ENCODE results near the gene SCARB1.

The SCARB1 gene

GRCh38 chr12:124844411-124845397, 19.0 kb downstream of the SCARB1 start:
- H3K27me3 ChIP-seq (replicated peaks; ENCODE audit: insufficient read depth, low read length): no peaks in the 10 kb centered on the region
- H3K9me3 ChIP-seq (replicated peaks; ENCODE audit: insufficient read depth, low read length): no peaks in the 10 kb centered on the region
- H3K4me1 ChIP-seq (ENCODE audit: low read length): no peaks in the 10 kb centered on the region
- no peak overlapping the region for H3K9ac ChIP-seq (ENCODE audit: low read length)
- no peaks in the 10 kb centered on the region for H3F3A ChIP-seq (ENCODE audit: insufficient read depth, low read length)
- DNase-seq: no peak
- H4K20me1 ChIP-seq (ENCODE audit: insufficient read depth, low read length): no peaks in the 10 kb centered on the region
- H3K4me2 ChIP-seq (ENCODE audit: low read depth, low read length): no peak overlapping the region
- no peak overlapping the region for H3K27ac ChIP-seq (ENCODE audit: low read length)
- no peak overlapping the region for H2AFZ ChIP-seq (ENCODE audit: low read length)
- TF ChIP-seq CTCF (IDR thresholded peaks at IDR 0.05; ENCODE audit: low read length) (no peak), EZH2 (optimal IDR thresholded peaks at IDR 0.05; ENCODE audit: low read depth, low read length) (no peak)
- no peaks in the 10 kb centered on the region for H3K79me2 ChIP-seq (ENCODE audit: low read length)
- no peaks in the 10 kb centered on the region for H3K9me2 ChIP-seq (replicated peaks; ENCODE audit: insufficient read depth, low read length)
- H3K4me3 ChIP-seq (ENCODE audit: low read length): no peak overlapping the region
- no peaks in the 10 kb centered on the region for H3K36me3 ChIP-seq (replicated peaks; ENCODE audit: insufficient read depth, low read length)

- Histone ChIP-seq H3K9me3 (replicated peaks; ENCODE audit: insufficient read depth, low read length) (no peaks in the 10 kb centered on the region), H3K4me3 (ENCODE audit: low read length) (no peak overlapping the region), H3K4me1 (ENCODE audit: low read length) (no peaks in the 10 kb centered on the region), H3K36me3 (replicated peaks; ENCODE audit: insufficient read depth, low read length) (no peaks in the 10 kb centered on the region), H3K79me2 (ENCODE audit: low read length) (no peaks in the 10 kb centered on the region), H4K20me1 (ENCODE audit: insufficient read depth, low read length) (no peaks in the 10 kb centered on the region), H2AFZ (ENCODE audit: low read length) (no peak overlapping the region), H3F3A (ENCODE audit: insufficient read depth, low read length) (no peaks in the 10 kb centered on the region), H3K27ac (ENCODE audit: low read length) (no peak overlapping the region), H3K9ac (ENCODE audit: low read length) (no peak overlapping the region), H3K9me2 (replicated peaks; ENCODE audit: insufficient read depth, low read length) (no peaks in the 10 kb centered on the region), H3K4me2 (ENCODE audit: low read depth, low read length) (no peak overlapping the region), H3K27me3 (replicated peaks; ENCODE audit: insufficient read depth, low read length) (no peaks in the 10 kb centered on the region)
- no peak for DNase-seq
- TF ChIP-seq EZH2 (optimal IDR thresholded peaks at IDR 0.05; ENCODE audit: low read depth, low read length) (no peak), CTCF (IDR thresholded peaks at IDR 0.05; ENCODE audit: low read length) (no peak)
These were observed 20.7 kb downstream of the SCARB1 start for GRCh38 chr12:124842800-124843510.

- H3F3A ChIP-seq (ENCODE audit: insufficient read depth, low read length): no peaks in the 10 kb centered on the region
- no peaks in the 10 kb centered on the region for H3K36me3 ChIP-seq (replicated peaks; ENCODE audit: insufficient read depth, low read length)
- H3K79me2 ChIP-seq (ENCODE audit: low read length): no peaks in the 10 kb centered on the region
- H3K27me3 ChIP-seq (replicated peaks; ENCODE audit: insufficient read depth, low read length): no peaks in the 10 kb centered on the region
- no peak overlapping the region for H2AFZ ChIP-seq (ENCODE audit: low read length)
- no peaks in the 10 kb centered on the region for H4K20me1 ChIP-seq (ENCODE audit: insufficient read depth, low read length)
- H3K9me2 ChIP-seq (replicated peaks; ENCODE audit: insufficient read depth, low read length): no peaks in the 10 kb centered on the region
- no peak overlapping the region for H3K9ac ChIP-seq (ENCODE audit: low read length)
- TF ChIP-seq CTCF (IDR thresholded peaks at IDR 0.05; ENCODE audit: low read length) (no peak), EZH2 (optimal IDR thresholded peaks at IDR 0.05; ENCODE audit: low read depth, low read length) (no peak), EZH2phosphoT487 (IDR thresholded peaks at IDR 0.05; ENCODE audit: low read length) (no peak)
- DNase-seq: no peak
- H3K9me3 ChIP-seq (replicated peaks; ENCODE audit: insufficient read depth, low read length): no peaks in the 10 kb centered on the region
- no peak overlapping the region for H3K27ac ChIP-seq (ENCODE audit: low read length)
- no peak overlapping the region for H3K4me3 ChIP-seq (ENCODE audit: low read length)
- no peak overlapping the region for H3K4me2 ChIP-seq (ENCODE audit: low read depth, low read length)
- H3K4me1 ChIP-seq (ENCODE audit: low read length): no peaks in the 10 kb centered on the region
These were observed 21.5 kb downstream of the SCARB1 start for GRCh38 chr12:124842073-124842749.
